CD4-positive, alpha-beta T cell treated with Interferon gamma for 1 hour (primary cell): ENCODE data around the gene ADGRD1.
"Not testable (repeated sequence)": the region's sequence is repeated elsewhere in the genome, so short reads cannot be mapped to it uniquely, and the experiment has no call there.

Experiments used
- DNase-seq: peaks from one replicate; pipeline ENCODE4 v3.0.0-alpha.2; 2020

ADGRD1 gene

GRCh38 chr12:131126662-131127173 is 173.0 kb downstream of the ADGRD1 start:
- no peak for DNase-seq

GRCh38 chr12:131128556-131128955 is 174.8 kb downstream of the ADGRD1 start:
- DNase-seq, result no peak

GRCh38 chr12:131128966-131129619 is 175.4 kb downstream of the ADGRD1 start:
- DNase-seq, result not testable (repeated sequence)

GRCh38 chr12:131129839-131130238 is 176.1 kb downstream of the ADGRD1 start:
- DNase-seq, result no peak

- DNase-seq, result no peak
Observed at GRCh38 chr12:131130311-131130911, 176.7 kb downstream of the ADGRD1 start.

- DNase-seq, result no peak
Observed at GRCh38 chr12:131131077-131131807, 177.5 kb downstream of the ADGRD1 start.

GRCh38 chr12:131131808-131132117 is 178.1 kb downstream of the ADGRD1 start:
- DNase-seq, result no peak

- DNase-seq, result peak; percentile 44
Observed at GRCh38 chr12:131132118-131132892, 178.6 kb downstream of the ADGRD1 start.

GRCh38 chr12:131133015-131133905 is 179.6 kb downstream of the ADGRD1 start:
- no peak for DNase-seq

- no peak for DNase-seq
Observed at GRCh38 chr12:131133994-131134393, 180.3 kb downstream of the ADGRD1 start.

GRCh38 chr12:131134523-131135310 is 181.0 kb downstream of the ADGRD1 start:
- DNase-seq, result no peak

- no peak for DNase-seq
Observed at GRCh38 chr12:131135311-131135785, 181.6 kb downstream of the ADGRD1 start.

GRCh38 chr12:131135786-131136538 is 182.3 kb downstream of the ADGRD1 start:
- DNase-seq, result no peak

- DNase-seq, result no peak
Observed at GRCh38 chr12:131136539-131136872, 182.8 kb downstream of the ADGRD1 start.

- no peak for DNase-seq
Observed at GRCh38 chr12:131137009-131137835, 183.5 kb downstream of the ADGRD1 start.

GRCh38 chr12:131137836-131138637 is 184.3 kb downstream of the ADGRD1 start:
- DNase-seq, result no peak

- no peak for DNase-seq
Observed at GRCh38 chr12:131138638-131139362, 185.1 kb downstream of the ADGRD1 start.
